K562 (cell line): ENCODE measurements around the gene PGF. TPM values are rescaled to one million over a fixed set of nuclear protein-coding genes. Genes with fewer than 3 reads are reported as not detected.

Source experiments
- ATAC-seq: fragments of 200-7000 bp; cut with Tn5 transposase; 3 replicates; pipeline ENCODE4 v1.9.1; 2020; ENCODE audit warnings: moderate library complexity
- BruUV-seq: library from RNA; stranded (reverse); fragments of 400-500 nt; replicated peaks from 2 replicates; lab custom pipeline; 2021; lab: Mats Ljungman, UMichigan
- CTCF ChIA-PET: fragments of 300-600 bp; formaldehyde crosslinking; extraction: SDS; loops from one replicate; lab custom pipeline; 2021; ENCODE audit warnings: low intra/inter-chr PET ratio; lab: Yijun Ruan, JAX
- POLR2A ChIA-PET: fragments of 300-600, 350-650 bp; sonication (Branson Sonifier 250); formaldehyde crosslinking; extraction: SDS; loops from one replicate; lab custom pipeline; 2021; ENCODE audit warnings: antibody characterized with exemption, inconsistent platforms; lab: Yijun Ruan, JAX
- DNase-seq, 4 experiments: peaks; one replicate each; pipeline versions ENCODE4 v3.0.0 to v3.0.0-alpha.2; 2011 to 2018; ENCODE audit warnings: low spot score in 3 of 4, mixed read lengths in 3 of 4; ENCODE audit errors: extremely low read depth in 1 of 4
- FAIRE-seq: peaks from 2 replicates; lab custom pipeline; 2011; peaks lifted over from hg19 to GRCh38; lab: Jason Lieb, UNC
- H2AFZ ChIP-seq: 2 replicates; pipeline ENCODE4 v1.6.0; 2011; ENCODE audit warnings: low read depth, low read length, control low read depth, inconsistent platforms
- H3K27ac ChIP-seq: fragments of 200-600 bp; 3 replicates; pipeline ENCODE4 v1.8.0; 2011; ENCODE audit warnings: low read depth, mild to moderate bottlenecking, control low read depth, inconsistent platforms, low read length, moderate library complexity, mixed read lengths; ENCODE audit errors: extremely low read depth
- H3K27me3 ChIP-seq, 2 experiments: fragments of 300-600 bp in 1 of 2; 2 replicates in 1 of 2; 3 replicates in 1 of 2; pipeline versions ENCODE4 v1.6.0 to v1.8.0; 2011; ENCODE audit warnings: inconsistent platforms in 2 of 2, low read length in 2 of 2, mild to moderate bottlenecking in 1 of 2, mixed read lengths in 1 of 2, moderate library complexity in 1 of 2; ENCODE audit not compliant: control insufficient read depth in 2 of 2, insufficient read depth in 2 of 2
- H3K36me3 ChIP-seq: fragments of 300-600 bp; 3 replicates; pipeline ENCODE4 v1.8.0; 2011; ENCODE audit warnings: mild to moderate bottlenecking, low read length, inconsistent platforms; ENCODE audit not compliant: control insufficient read depth, insufficient read depth
- H3K4me1 ChIP-seq, 2 experiments: fragments of 200-600 bp in 1 of 2; replicated peaks in 1 of 2; 2 replicates in 1 of 2; 3 replicates in 1 of 2; pipeline versions ENCODE4 v1.5.1 to v1.8.0; 2011; ENCODE audit warnings: inconsistent platforms in 2 of 2, low read length in 2 of 2, mild to moderate bottlenecking in 1 of 2, mixed read lengths in 1 of 2, moderate library complexity in 1 of 2; ENCODE audit not compliant: control insufficient read depth in 2 of 2, insufficient read depth in 2 of 2
- H3K4me2 ChIP-seq: 2 replicates; pipeline ENCODE4 v1.6.1; 2011; ENCODE audit warnings: low read length, control low read depth, inconsistent platforms, mixed read lengths; ENCODE audit not compliant: insufficient read depth
- H3K4me3 ChIP-seq: fragments of 200-600 bp; sonication (generic), shearing (Covaris generic); 2 replicates; pipeline ENCODE4 v1.5.1; 2016; ENCODE audit warnings: control low read depth, inconsistent platforms
- H3K79me2 ChIP-seq: fragments of 200-600 bp; 3 replicates; pipeline ENCODE4 v1.8.0; 2011; ENCODE audit warnings: low read length, inconsistent platforms; ENCODE audit not compliant: control insufficient read depth, insufficient read depth
- H3K9ac ChIP-seq, 2 experiments: 2 replicates each; pipeline versions ENCODE4 v1.6.0 to v1.6.1; 2011; ENCODE audit warnings: low read depth in 2 of 2, low read length in 2 of 2, control low read depth in 1 of 2, inconsistent platforms in 1 of 2, mild to moderate bottlenecking in 1 of 2, mixed read lengths in 1 of 2; ENCODE audit not compliant: insufficient read depth in 1 of 2
- H3K9me1 ChIP-seq: one replicate; pipeline ENCODE4 v1.6.0; 2011; ENCODE audit warnings: inconsistent platforms, mild to moderate bottlenecking, low read length, moderate library complexity; ENCODE audit not compliant: control insufficient read depth, insufficient read depth
- H3K9me3 ChIP-seq: replicated peaks from 2 replicates; pipeline ENCODE4 v1.5.1; 2011; ENCODE audit warnings: low read depth, low read length, inconsistent platforms; ENCODE audit not compliant: control insufficient read depth, insufficient read depth
- H4K20me1 ChIP-seq: replicated peaks from 2 replicates; pipeline ENCODE4 v1.6.1; 2011; ENCODE audit warnings: low read length, inconsistent platforms, mixed read lengths; ENCODE audit not compliant: control insufficient read depth, insufficient read depth
- ARID2 ChIP-seq: fragments of 450-650 bp; IDR thresholded peaks from 2 replicates; pipeline ENCODE4 v1.6.1; 2017; ENCODE audit warnings: antibody characterized with exemption, mild to moderate bottlenecking
- CHD4 ChIP-seq: fragments of 200-600 bp; sonication (generic); IDR thresholded peaks from 3 replicates; pipeline ENCODE4 v1.6.1; 2012; ENCODE audit warnings: low read depth, mild to moderate bottlenecking, mixed read lengths, low read length, inconsistent platforms; ENCODE audit not compliant: insufficient read depth, insufficient replicate concordance, poor library complexity, severe bottlenecking
- HDAC3 ChIP-seq: fragments of 450-650 bp; IDR thresholded peaks from 2 replicates; pipeline ENCODE4 v1.6.1; 2018; ENCODE audit warnings: borderline replicate concordance, mild to moderate bottlenecking, moderate library complexity; ENCODE audit not compliant: partially characterized antibody
- HEY1 ChIP-seq: fragments of 250-450 bp; sonication (Bioruptor Pico); IDR thresholded peaks from 2 replicates; pipeline ENCODE4 v1.5.0; 2020; ENCODE audit warnings: mild to moderate bottlenecking, moderate library complexity, borderline replicate concordance
- PHB2 ChIP-seq: fragments of 450-650 bp; IDR thresholded peaks from 2 replicates; pipeline ENCODE4 v1.6.1; 2017; ENCODE audit warnings: low read depth
- SRSF7 ChIP-seq: fragments of 200-400 bp; formaldehyde crosslinking; optimal IDR thresholded peaks from 2 replicates; pipeline ENCODE3; 2017; ENCODE audit warnings: mild to moderate bottlenecking, low read depth, low read length
- WGBS: fragments of 100-300 bp; shearing (Covaris generic); methylation state at CpG from one replicate; pipeline ENCODE4 v1.1.6; 2016; ENCODE audit warnings: low coverage, mixed read lengths; ENCODE audit not compliant: insufficient coverage; ENCODE audit errors: missing lambda C conversion rate; 5-methylcytosine and 5-hydroxymethylcytosine counted together
- in situ Hi-C: fragments of 300-500 bp; cut with MboI; formaldehyde crosslinking; loops from 4 replicates; pipeline ENCODE4 v1.15.0; 2018; ENCODE audit warnings: inconsistent platforms, mixed read lengths
- intact Hi-C: fragments of 100-400 bp; cut with micrococcal nuclease; formaldehyde crosslinking; loops from 2 replicates; pipeline ENCODE4 v1.14.2; 2022
- polyA plus RNA-seq, 8 experiments: library from polyadenylated mRNA; depleted of rRNA in 4 of 8; stranded (reverse) in 5 of 8; unstranded in 3 of 8; fragments of >200 nt; fragmentation: Nextera tagmentation in 2 of 8; fragmentation: Illumina TruSeq in 1 of 8; extraction: Ambion mirVana in 2 of 8; extraction: Trizol in 1 of 8; gene quantifications; 2 replicates each; pipeline versions ENCODE4 v1.2.1 to v1.2.3, GENCODE V29; 2011 to 2014; ENCODE audit warnings: inconsistent platforms in 1 of 8, missing spikeins in 1 of 8
- total RNA-seq, 7 experiments: library from RNA; depleted of rRNA in 6 of 7; stranded (reverse); fragments of >200 nt in 6 of 7; fragmentation: Illumina TruSeq in 2 of 7; extraction: Trizol in 2 of 7; gene quantifications; 2 replicates each; pipeline versions ENCODE4 v1.2.1 to v1.2.3, GENCODE V29; 2011 to 2021; ENCODE audit warnings: low replicate concordance in 1 of 7
- TF ChIP-seq, protein P1 (sequence below): sonication (generic); formaldehyde crosslinking; IDR thresholded peaks from 2 replicates; pipeline ENCODE4 v1.8.1; 2022; ENCODE audit warnings: missing genetic modification reagents

The PGF gene
- total and polyA plus RNA-seq, 9 of the 15 experiments (the other 6 are each of a cell fraction or from before 2014, with no cell fraction given): 0.04 to 0.44 (median 0.18) TPM

- POLR2A ChIA-PET: interaction anchor here (0.5 to 1.3 kb wide), 3 partner anchors 11 to 21 kb away, joined by 3 to 4 read pairs (median 4); partner anchors contain the start of gene RPS6KL1
- no peaks in the 10 kb centered on the region for H3K27me3 ChIP-seq
- no peak overlapping the region for H3K27ac ChIP-seq
- DNase-seq (no peak), ATAC-seq (no peak), FAIRE-seq (no peak)
- TF ChIP-seq HEY1 (CRISPR knock-in tag) (no peak), PHB2 (no peak), CHD4 (no peak), ARID2 (no peak), SRSF7 (no peak), HDAC3 (no peak)
- TF ChIP-seq, protein P1, sequence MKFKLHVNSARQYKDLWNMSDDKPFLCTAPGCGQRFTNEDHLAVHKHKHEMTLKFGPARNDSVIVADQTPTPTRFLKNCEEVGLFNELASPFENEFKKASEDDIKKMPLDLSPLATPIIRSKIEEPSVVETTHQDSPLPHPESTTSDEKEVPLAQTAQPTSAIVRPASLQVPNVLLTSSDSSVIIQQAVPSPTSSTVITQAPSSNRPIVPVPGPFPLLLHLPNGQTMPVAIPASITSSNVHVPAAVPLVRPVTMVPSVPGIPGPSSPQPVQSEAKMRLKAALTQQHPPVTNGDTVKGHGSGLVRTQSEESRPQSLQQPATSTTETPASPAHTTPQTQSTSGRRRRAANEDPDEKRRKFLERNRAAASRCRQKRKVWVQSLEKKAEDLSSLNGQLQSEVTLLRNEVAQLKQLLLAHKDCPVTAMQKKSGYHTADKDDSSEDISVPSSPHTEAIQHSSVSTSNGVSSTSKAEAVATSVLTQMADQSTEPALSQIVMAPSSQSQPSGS (CRISPR knock-in tag): no peak
- H3K79me2 ChIP-seq: no peaks in the 10 kb centered on the region
- BruUV-seq: no TSS peak
- CTCF ChIA-PET: no interaction called here
- H3K4me2 ChIP-seq: no peak overlapping the region
- in situ Hi-C loops: no loop called here
- H3K9ac ChIP-seq: no peak overlapping the region
- H4K20me1 ChIP-seq: no peaks in the 10 kb centered on the region; the same call in 1 of the 2 replicates
- H3K4me3 ChIP-seq: no peak overlapping the region
- intact Hi-C loops: loop anchor here (5.0 kb wide), 1 partner anchor 300 kb away; no protein-coding TSS in a partner anchor
- peaks cover 24% of the 10 kb centered on the region; the same call in 2 of the 3 replicates for H3K36me3 ChIP-seq
- no peaks in the 10 kb centered on the region for H3K9me3 ChIP-seq
- peaks cover 10 to 42% of the 10 kb centered on the region in 2 experiments; a peak in 3 of 5 replicates for H3K4me1 ChIP-seq
- no peaks in the 10 kb centered on the region for H3K9me1 ChIP-seq
- no peak overlapping the region for H2AFZ ChIP-seq
- 66% methylated on average over 6 of the region's 6 CpGs for WGBS
These were observed 47.7 kb downstream of the PGF start for GRCh38 chr14:74907744-74908143.
